PC-3 (cell line): ENCODE data around the gene HOXC9. TPM values are rescaled to one million over a fixed set of nuclear protein-coding genes. Genes with fewer than 3 reads are reported as not detected.

Experiments
- ATAC-seq: fragments of 200-7000 bp; cut with Tn5 transposase; 2 replicates; pipeline ENCODE4 v1.9.1; 2020; ENCODE audit warnings: mild to moderate bottlenecking, moderate library complexity
- BruUV-seq: library from RNA; stranded (reverse); fragments of 400-500 nt; replicated peaks from 2 replicates; lab custom pipeline; 2021; lab: Mats Ljungman, UMichigan
- CTCF ChIA-PET: fragments of 300-600 bp; sonication (Branson Sonifier 250); formaldehyde crosslinking; loops from one replicate; lab custom pipeline; 2022; ENCODE audit warnings: antibody characterized with exemption; lab: Charles Lee
- POLR2A ChIA-PET: fragments of 300-600 bp; sonication (Branson Sonifier 250); formaldehyde crosslinking; loops from one replicate; lab custom pipeline; 2022; ENCODE audit warnings: antibody characterized with exemption; ENCODE audit not compliant: unreplicated experiment; lab: Charles Lee
- DNase-seq: peaks from one replicate; pipeline ENCODE4 v3.0.0-alpha.2; 2015
- H2AFZ ChIP-seq: fragments of 300-600 bp; sonication (generic); 2 replicates; pipeline ENCODE4 v1.6.0; 2016; ENCODE audit warnings: antibody characterized with exemption, low read length
- H3F3A ChIP-seq: fragments of 300-600 bp; sonication (generic); one replicate; pipeline ENCODE4 v1.6.0; 2017; ENCODE audit warnings: antibody characterized with exemption, low read length, control low read depth, mild to moderate bottlenecking; ENCODE audit not compliant: unreplicated experiment
- H3K27ac ChIP-seq: fragments of 300-600 bp; sonication (generic); 2 replicates; pipeline ENCODE4 v1.5.1; 2016; ENCODE audit warnings: mild to moderate bottlenecking, low read length
- H3K27me3 ChIP-seq: fragments of 300-600 bp; sonication (generic); 2 replicates; pipeline ENCODE4 v1.6.1; 2016; ENCODE audit warnings: low read length, mixed read lengths
- H3K36me3 ChIP-seq: fragments of 300-600 bp; sonication (generic); 2 replicates; pipeline ENCODE4 v1.6.1; 2016; ENCODE audit warnings: low read depth, mixed run types, low read length, mixed read lengths
- H3K4me1 ChIP-seq: fragments of 300-600 bp; sonication (generic); 2 replicates; pipeline ENCODE4 v1.5.1; 2016; ENCODE audit warnings: low read length; ENCODE audit not compliant: insufficient read depth
- H3K4me2 ChIP-seq: fragments of 300-600 bp; sonication (generic); 2 replicates; pipeline ENCODE4 v1.6.0; 2016; ENCODE audit warnings: low read length
- H3K4me3 ChIP-seq: fragments of 300-600 bp; sonication (generic); 2 replicates; pipeline ENCODE4 v1.5.1; 2016; ENCODE audit warnings: mild to moderate bottlenecking, low read length, mixed read lengths
- H3K79me2 ChIP-seq: fragments of 300-600 bp; sonication (generic); 2 replicates; pipeline ENCODE4 v1.6.1; 2017; ENCODE audit warnings: low read length, mixed read lengths
- H3K9ac ChIP-seq: fragments of 300-600 bp; sonication (generic); 2 replicates; pipeline ENCODE4 v1.6.0; 2016; ENCODE audit warnings: mild to moderate bottlenecking, low read length
- H3K9me2 ChIP-seq: fragments of 300-600 bp; sonication (generic); replicated peaks from 2 replicates; pipeline ENCODE4 v1.6.1; 2016; ENCODE audit warnings: mixed run types, low read length, mixed read lengths
- H3K9me3 ChIP-seq: fragments of 300-600 bp; sonication (generic); 2 replicates; pipeline ENCODE4 v1.6.1; 2016; ENCODE audit warnings: low read length, mixed read lengths
- H4K20me1 ChIP-seq: fragments of 300-600 bp; sonication (generic); 2 replicates; pipeline ENCODE4 v1.6.1; 2016; ENCODE audit warnings: low read length, mixed read lengths
- EZH2 ChIP-seq: fragments of 300-600 bp; sonication (generic); IDR thresholded peaks from one replicate; pipeline ENCODE4 v1.6.1; 2017; ENCODE audit warnings: antibody characterized with exemption, mild to moderate bottlenecking, low read length; ENCODE audit not compliant: unreplicated experiment
- EZH2phosphoT487 ChIP-seq: fragments of 300-600 bp; sonication (generic); IDR thresholded peaks from 2 replicates; pipeline ENCODE4 v1.6.1; 2018; ENCODE audit warnings: mild to moderate bottlenecking, antibody characterized with exemption, low read length, borderline replicate concordance
- intact Hi-C: fragments of 100-400 bp; cut with micrococcal nuclease; formaldehyde crosslinking; loops from 2 replicates; pipeline ENCODE4 v1.9.0; 2023
- total RNA-seq: library from RNA; depleted of rRNA; stranded (reverse); fragments of >200 nt; gene quantifications from 2 replicates; pipeline ENCODE4 v1.2.3, GENCODE V29; 2014
- TF ChIP-seq, protein P1 (sequence below): fragments of 300-600 bp; sonication (generic); conservative IDR thresholded peaks from 2 replicates; pipeline ENCODE4 v1.5.1; 2017; ENCODE audit warnings: antibody characterized with exemption, low read depth, mild to moderate bottlenecking, low read length

HOXC9 gene
- total RNA-seq, 1 experiment from 2014 or later: 1.5 TPM

DNA sequence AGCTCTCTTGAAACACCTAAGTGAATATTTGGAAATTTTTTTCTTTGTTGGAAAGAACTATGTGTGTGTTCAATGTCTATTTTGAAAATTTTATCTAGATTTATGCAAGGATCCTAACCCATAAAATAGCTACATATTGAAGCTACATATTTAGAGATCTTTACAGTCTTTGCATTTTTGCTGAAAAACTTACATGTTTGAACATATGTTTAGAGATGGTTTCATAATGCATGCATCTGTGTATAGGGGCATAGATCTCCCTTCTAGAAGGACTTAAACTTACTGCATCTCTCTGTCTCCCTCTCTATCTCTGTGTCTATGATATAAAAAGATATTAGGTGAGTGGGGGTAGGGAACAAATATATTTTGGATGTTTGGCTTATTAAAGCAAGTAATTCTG, 45.4 kb downstream of the HOXC9 start:
- ATAC-seq (no peak), DNase-seq (no peak)
- ChIA-PET CTCF (interaction anchor here (0.5 kb wide), 1 partner anchor 18 kb away, joined by 3 read pairs; no protein-coding TSS in a partner anchor), POLR2A (no interaction called here)
- Histone ChIP-seq H3F3A (no peaks in the 10 kb centered on the region), H3K27me3 (no peaks in the 10 kb centered on the region), H3K9me2 (no peaks in the 10 kb centered on the region), H3K4me3 (no peak overlapping the region), H3K9me3 (no peaks in the 10 kb centered on the region), H4K20me1 (no peaks in the 10 kb centered on the region), H3K4me1 (no peaks in the 10 kb centered on the region), H3K27ac (no peak overlapping the region), H3K79me2 (no peaks in the 10 kb centered on the region), H3K4me2 (no peak overlapping the region), H3K36me3 (no peaks in the 10 kb centered on the region), H2AFZ (no peak overlapping the region), H3K9ac (no peak overlapping the region)
- no TSS peak for BruUV-seq
- intact Hi-C loops: no loop called here
- TF ChIP-seq, protein P1, sequence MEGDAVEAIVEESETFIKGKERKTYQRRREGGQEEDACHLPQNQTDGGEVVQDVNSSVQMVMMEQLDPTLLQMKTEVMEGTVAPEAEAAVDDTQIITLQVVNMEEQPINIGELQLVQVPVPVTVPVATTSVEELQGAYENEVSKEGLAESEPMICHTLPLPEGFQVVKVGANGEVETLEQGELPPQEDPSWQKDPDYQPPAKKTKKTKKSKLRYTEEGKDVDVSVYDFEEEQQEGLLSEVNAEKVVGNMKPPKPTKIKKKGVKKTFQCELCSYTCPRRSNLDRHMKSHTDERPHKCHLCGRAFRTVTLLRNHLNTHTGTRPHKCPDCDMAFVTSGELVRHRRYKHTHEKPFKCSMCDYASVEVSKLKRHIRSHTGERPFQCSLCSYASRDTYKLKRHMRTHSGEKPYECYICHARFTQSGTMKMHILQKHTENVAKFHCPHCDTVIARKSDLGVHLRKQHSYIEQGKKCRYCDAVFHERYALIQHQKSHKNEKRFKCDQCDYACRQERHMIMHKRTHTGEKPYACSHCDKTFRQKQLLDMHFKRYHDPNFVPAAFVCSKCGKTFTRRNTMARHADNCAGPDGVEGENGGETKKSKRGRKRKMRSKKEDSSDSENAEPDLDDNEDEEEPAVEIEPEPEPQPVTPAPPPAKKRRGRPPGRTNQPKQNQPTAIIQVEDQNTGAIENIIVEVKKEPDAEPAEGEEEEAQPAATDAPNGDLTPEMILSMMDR: no peak
- TF ChIP-seq EZH2phosphoT487 (no peak), EZH2 (no peak)

- H3K9me3 ChIP-seq: no peaks in the 10 kb centered on the region
- ATAC-seq (no peak), DNase-seq (no peak)
- H3K9ac ChIP-seq: no peak overlapping the region
- no peaks in the 10 kb centered on the region for H3K4me1 ChIP-seq
- no TSS peak for BruUV-seq
- no peaks in the 10 kb centered on the region for H3K9me2 ChIP-seq
- H3F3A ChIP-seq: no peaks in the 10 kb centered on the region
- no peak overlapping the region for H3K4me3 ChIP-seq
- no peaks in the 10 kb centered on the region for H3K27me3 ChIP-seq
- POLR2A ChIA-PET: no interaction called here
- H3K27ac ChIP-seq: no peak overlapping the region
- no peaks in the 10 kb centered on the region for H3K36me3 ChIP-seq
- CTCF ChIA-PET: no interaction called here
- H3K79me2 ChIP-seq: no peaks in the 10 kb centered on the region
- no peaks in the 10 kb centered on the region for H4K20me1 ChIP-seq
- no peak overlapping the region for H2AFZ ChIP-seq
- TF ChIP-seq, protein P1: no peak
- TF ChIP-seq EZH2phosphoT487: no peak
- no peak for TF ChIP-seq EZH2
- H3K4me2 ChIP-seq: no peak overlapping the region
- intact Hi-C loops: no loop called here
These were observed 46.0 kb downstream of the HOXC9 start for GRCh38 chr12:54045868-54046521.

- peaks cover 6% of the 10 kb centered on the region for H3K4me1 ChIP-seq
- POLR2A ChIA-PET: no interaction called here
These were observed 46.8 kb downstream of the HOXC9 start for GRCh38 chr12:54046809-54047159.

More at GRCh38 chr12:54046809-54047159, 46.8 kb downstream of the HOXC9 start:
- Histone ChIP-seq H3K4me2 (no peak overlapping the region), H3F3A (no peaks in the 10 kb centered on the region), H4K20me1 (no peaks in the 10 kb centered on the region), H3K27ac (no peak overlapping the region), H3K9me2 (no peaks in the 10 kb centered on the region), H3K79me2 (no peaks in the 10 kb centered on the region), H3K9ac (no peak overlapping the region), H3K36me3 (no peaks in the 10 kb centered on the region), H2AFZ (no peak overlapping the region), H3K27me3 (peaks cover 6% of the 10 kb centered on the region; the same call in 1 of the 2 replicates), H3K4me3 (no peak overlapping the region), H3K9me3 (no peaks in the 10 kb centered on the region)
- CTCF ChIA-PET: no interaction called here
- TF ChIP-seq, protein P1: no peak
- TF ChIP-seq EZH2 (no peak), EZH2phosphoT487 (no peak)
- DNase-seq (no peak), ATAC-seq (no peak)
- intact Hi-C loops: no loop called here
- BruUV-seq: no TSS peak
